Thyroid gland (tissue), 4 donors: Measurements from ENCODE around the gene ZSWIM5.

ENCODE experiments used
- POLR2A ChIP-seq, 2 donors: fragments of 450-650 bp; IDR thresholded peaks; one replicate each; pipeline ENCODE4 v1.6.1; 2017; ENCODE audit warnings: antibody characterized with exemption in 2 of 2, mild to moderate bottlenecking in 2 of 2, moderate library complexity in 1 of 2
- TF ChIP-seq, protein P1 (sequence below), 6 experiments: fragments of 200-600 bp in 3 of 6; fragments of 450-650 bp in 3 of 6; sonication (generic) in 3 of 6; IDR thresholded peaks; one replicate each; pipeline ENCODE4 v1.5.1; 2016 to 2019; ENCODE audit warnings: antibody characterized with exemption in 6 of 6, mild to moderate bottlenecking in 2 of 6, inconsistent platforms in 1 of 6, moderate library complexity in 1 of 6

GRCh38 chr1:45148209-45148825 is 58.1 kb downstream of the ZSWIM5 start:
- TF ChIP-seq, protein P1, sequence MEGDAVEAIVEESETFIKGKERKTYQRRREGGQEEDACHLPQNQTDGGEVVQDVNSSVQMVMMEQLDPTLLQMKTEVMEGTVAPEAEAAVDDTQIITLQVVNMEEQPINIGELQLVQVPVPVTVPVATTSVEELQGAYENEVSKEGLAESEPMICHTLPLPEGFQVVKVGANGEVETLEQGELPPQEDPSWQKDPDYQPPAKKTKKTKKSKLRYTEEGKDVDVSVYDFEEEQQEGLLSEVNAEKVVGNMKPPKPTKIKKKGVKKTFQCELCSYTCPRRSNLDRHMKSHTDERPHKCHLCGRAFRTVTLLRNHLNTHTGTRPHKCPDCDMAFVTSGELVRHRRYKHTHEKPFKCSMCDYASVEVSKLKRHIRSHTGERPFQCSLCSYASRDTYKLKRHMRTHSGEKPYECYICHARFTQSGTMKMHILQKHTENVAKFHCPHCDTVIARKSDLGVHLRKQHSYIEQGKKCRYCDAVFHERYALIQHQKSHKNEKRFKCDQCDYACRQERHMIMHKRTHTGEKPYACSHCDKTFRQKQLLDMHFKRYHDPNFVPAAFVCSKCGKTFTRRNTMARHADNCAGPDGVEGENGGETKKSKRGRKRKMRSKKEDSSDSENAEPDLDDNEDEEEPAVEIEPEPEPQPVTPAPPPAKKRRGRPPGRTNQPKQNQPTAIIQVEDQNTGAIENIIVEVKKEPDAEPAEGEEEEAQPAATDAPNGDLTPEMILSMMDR (IDR thresholded peaks at IDR 0.05), result no peak
- TF ChIP-seq POLR2A (IDR thresholded peaks at IDR 0.05), result no peak
